Osteoblast (primary cell): ENCODE results near the gene CDK17. TPM values are rescaled to one million over a fixed set of nuclear protein-coding genes. Genes with fewer than 3 reads are reported as not detected.
"Not testable (repeated sequence)": the region's sequence is repeated elsewhere in the genome, so short reads cannot be mapped to it uniquely, and the experiment has no call there.

ENCODE experiments used
- DNase-seq: peaks from one replicate; pipeline ENCODE4 v3.0.0; 2011; ENCODE audit warnings: low spot score, mixed read lengths; ENCODE audit not compliant: insufficient read length; ENCODE audit errors: missing footprints
- H2AFZ ChIP-seq: 2 replicates; pipeline ENCODE4 v1.6.0; 2011; ENCODE audit warnings: mild to moderate bottlenecking, low read length
- H3K27ac ChIP-seq: 2 replicates; pipeline ENCODE4 v1.5.1; 2011; ENCODE audit warnings: mild to moderate bottlenecking, low read depth, low read length, moderate library complexity
- H3K27me3 ChIP-seq: 2 replicates; pipeline ENCODE4 v1.6.0; 2012; ENCODE audit warnings: mild to moderate bottlenecking, control low read depth, inconsistent platforms, low read length, moderate library complexity; ENCODE audit not compliant: insufficient read depth
- H3K36me3 ChIP-seq: 2 replicates; pipeline ENCODE4 v1.5.1; 2011; ENCODE audit warnings: mild to moderate bottlenecking, low read length, control low read depth, moderate library complexity; ENCODE audit not compliant: insufficient read depth
- H3K4me1 ChIP-seq: 2 replicates; pipeline ENCODE4 v1.5.1; 2011; ENCODE audit warnings: mild to moderate bottlenecking, low read length, control low read depth, moderate library complexity; ENCODE audit not compliant: insufficient read depth
- H3K4me2 ChIP-seq: 2 replicates; pipeline ENCODE4 v1.6.0; 2011; ENCODE audit warnings: mild to moderate bottlenecking, low read length; ENCODE audit not compliant: insufficient read depth
- H3K4me3 ChIP-seq: fragments of 200-600 bp; sonication (generic); 3 replicates; pipeline ENCODE4 v1.5.1; 2012; ENCODE audit warnings: mild to moderate bottlenecking, low read length, inconsistent platforms; ENCODE audit not compliant: insufficient read depth
- H3K79me2 ChIP-seq: 2 replicates; pipeline ENCODE4 v1.6.0; 2012; ENCODE audit warnings: mild to moderate bottlenecking, low read length, control low read depth, inconsistent platforms; ENCODE audit not compliant: insufficient read depth
- H3K9me3 ChIP-seq: 2 replicates; pipeline ENCODE4 v1.5.1; 2011; ENCODE audit warnings: low read depth, low read length, control low read depth
- H4K20me1 ChIP-seq: 2 replicates; pipeline ENCODE4 v1.6.0; 2012; ENCODE audit warnings: mild to moderate bottlenecking, low read length, control low read depth; ENCODE audit not compliant: insufficient read depth
- CTCF ChIP-seq: IDR thresholded peaks from 2 replicates; pipeline ENCODE4 v1.5.1; 2011; ENCODE audit warnings: mild to moderate bottlenecking, low read depth, low read length, moderate library complexity; ENCODE audit errors: extremely low read depth
- total RNA-seq: library from RNA; depleted of rRNA; stranded (reverse); fragments of >200 nt; gene quantifications from 2 replicates; pipeline ENCODE4 v1.2.3, GENCODE V29; 2012

CDK17 gene
- total RNA-seq, 1 donor: 68.0 TPM

GRCh38 chr12:96437171-96437445, 36.9 kb upstream of the CDK17 start:
- no peak for TF ChIP-seq CTCF
- Histone ChIP-seq H3K4me3 (no peak overlapping the region), H3K79me2 (no peaks in the 10 kb centered on the region), H3K27ac (peak overlapping the region; percentile 48), H3K4me1 (peaks cover 16% of the 10 kb centered on the region), H3K9me3 (no peaks in the 10 kb centered on the region), H3K4me2 (no peak overlapping the region), H2AFZ (peak overlapping the region; percentile 24), H3K36me3 (no peaks in the 10 kb centered on the region), H4K20me1 (no peaks in the 10 kb centered on the region), H3K27me3 (no peaks in the 10 kb centered on the region)
- DNase-seq: no peak

- H3K9me3 ChIP-seq: no peaks in the 10 kb centered on the region
- H3K36me3 ChIP-seq: no peaks in the 10 kb centered on the region
- no peaks in the 10 kb centered on the region for H3K27me3 ChIP-seq
- H3K4me1 ChIP-seq: peaks cover 16% of the 10 kb centered on the region
- no peak for DNase-seq
- H3K27ac ChIP-seq: peak overlapping the region; percentile 48
- no peak overlapping the region for H3K4me2 ChIP-seq
- no peaks in the 10 kb centered on the region for H3K79me2 ChIP-seq
- H2AFZ ChIP-seq: peak overlapping the region; percentile 24
- no peak overlapping the region for H3K4me3 ChIP-seq
- TF ChIP-seq CTCF: no peak
- no peaks in the 10 kb centered on the region for H4K20me1 ChIP-seq
These were observed 36.3 kb upstream of the CDK17 start for GRCh38 chr12:96436366-96437170.

- no peak for TF ChIP-seq CTCF
- Histone ChIP-seq H3K4me3 (no peak overlapping the region), H3K27me3 (no peaks in the 10 kb centered on the region), H2AFZ (no peak overlapping the region), H4K20me1 (no peaks in the 10 kb centered on the region), H3K4me1 (peaks cover 16% of the 10 kb centered on the region), H3K36me3 (no peaks in the 10 kb centered on the region), H3K4me2 (peak overlapping the region; percentile 2), H3K79me2 (no peaks in the 10 kb centered on the region), H3K27ac (peak overlapping the region; percentile 85), H3K9me3 (no peaks in the 10 kb centered on the region)
- DNase-seq: peak; percentile 86
These were observed 33.9 kb upstream of the CDK17 start for GRCh38 chr12:96434107-96434506.

- H2AFZ ChIP-seq, H3K27me3 ChIP-seq, H3K9me3 ChIP-seq, H4K20me1 ChIP-seq, H3K4me3 ChIP-seq, H3K36me3 ChIP-seq, H3K79me2 ChIP-seq, DNase-seq, H3K4me2 ChIP-seq: not testable (repeated sequence)
- H3K27ac ChIP-seq: peak overlapping the region; percentile 7
- peaks cover 16% of the 10 kb centered on the region for H3K4me1 ChIP-seq
These were observed 32.5 kb upstream of the CDK17 start for GRCh38 chr12:96432496-96433321.
